ENCODE measurements around the gene CORO1C. TPM values are rescaled to one million over a fixed set of nuclear protein-coding genes. Genes with fewer than 3 reads are reported as not detected.

Gene CORO1C
- total RNA-seq, 1 donor from 2014 or later: 107 TPM

GRCh38 chr12:108615918-108616317, 115.4 kb downstream of the CORO1C start:
- no peak for DNase-seq

GRCh38 chr12:108614639-108615038, 116.7 kb downstream of the CORO1C start:
- DNase-seq: no peak

GRCh38 chr12:108614041-108614440, 117.3 kb downstream of the CORO1C start:
- no peak for DNase-seq

GRCh38 chr12:108613548-108613947, 117.8 kb downstream of the CORO1C start:
- DNase-seq: no peak

- DNase-seq: no peak
Measured at GRCh38 chr12:108612788-108613282, 118.5 kb downstream of the CORO1C start.

GRCh38 chr12:108611884-108612415, 119.4 kb downstream of the CORO1C start:
- DNase-seq: no peak

- DNase-seq: no peak
Measured at GRCh38 chr12:108610856-108611605, 120.3 kb downstream of the CORO1C start.

- DNase-seq: no peak
Measured at GRCh38 chr12:108610336-108610815, 120.9 kb downstream of the CORO1C start.

DNA sequence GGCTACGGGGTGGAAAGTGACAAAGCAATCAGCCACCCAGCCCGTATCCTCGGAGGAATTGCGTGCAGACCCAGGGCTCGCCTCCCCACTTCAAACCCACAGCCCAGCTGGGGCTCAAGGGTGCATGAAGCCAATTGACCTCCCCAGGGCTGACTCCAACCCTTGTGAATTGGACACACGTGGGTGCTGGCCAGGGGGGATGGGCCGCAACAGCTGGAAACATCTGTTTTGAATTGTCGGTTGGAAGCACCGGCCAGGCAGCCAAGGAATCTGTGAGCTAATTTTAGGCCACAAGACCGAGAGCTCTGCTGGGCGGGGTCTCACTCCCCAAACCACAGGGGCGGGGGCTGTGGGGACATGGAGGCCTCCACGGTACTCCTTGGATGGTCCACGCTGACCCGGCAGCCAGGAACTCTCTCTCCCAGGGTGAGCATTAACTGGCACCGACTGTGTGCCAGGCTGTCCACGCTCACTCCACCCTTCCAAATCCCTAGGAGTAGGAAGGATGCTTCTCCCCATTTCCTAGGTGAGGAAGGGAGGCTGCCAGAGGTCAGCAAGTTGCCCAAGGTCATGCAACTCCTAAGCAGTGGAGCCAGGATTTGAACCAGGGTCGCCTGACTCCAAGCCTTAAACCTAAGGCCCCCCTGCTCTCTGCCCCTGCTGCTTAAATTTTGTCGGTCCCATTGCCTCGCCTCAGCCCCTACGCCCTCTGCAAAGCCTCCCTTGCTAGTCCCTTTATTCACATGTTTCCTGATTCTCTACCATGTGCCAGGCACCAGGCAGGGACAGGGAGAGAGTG, 121.6 kb downstream of the CORO1C start:
- peak; percentile 97 for DNase-seq

GRCh38 chr12:108608616-108609015, 122.7 kb downstream of the CORO1C start:
- DNase-seq: no peak

- DNase-seq: no peak
Measured at GRCh38 chr12:108607981-108608600, 123.2 kb downstream of the CORO1C start.

DNA sequence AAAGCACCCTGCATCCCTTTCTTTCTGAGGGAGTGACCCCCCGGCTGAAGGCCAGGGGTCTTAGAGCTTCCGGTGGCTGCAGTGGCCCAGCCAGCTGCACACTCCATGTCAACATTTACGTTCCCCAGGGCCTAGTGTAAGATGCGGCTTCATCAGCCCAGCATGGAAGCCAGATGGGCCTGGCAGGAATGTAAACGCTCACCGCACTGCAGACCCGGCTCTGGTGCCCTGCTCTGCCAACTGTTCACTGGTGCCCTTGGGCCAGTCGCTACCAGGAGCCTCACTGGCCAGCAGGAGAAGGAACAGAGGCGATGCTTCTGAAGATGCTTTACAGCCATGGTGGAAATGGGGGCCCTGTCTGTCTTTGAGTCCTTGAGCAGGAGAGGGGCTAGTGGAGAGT, 124.8 kb downstream of the CORO1C start:
- no peak for DNase-seq

GRCh38 chr12:108605690-108606406, 125.5 kb downstream of the CORO1C start:
- no peak for DNase-seq

DNA sequence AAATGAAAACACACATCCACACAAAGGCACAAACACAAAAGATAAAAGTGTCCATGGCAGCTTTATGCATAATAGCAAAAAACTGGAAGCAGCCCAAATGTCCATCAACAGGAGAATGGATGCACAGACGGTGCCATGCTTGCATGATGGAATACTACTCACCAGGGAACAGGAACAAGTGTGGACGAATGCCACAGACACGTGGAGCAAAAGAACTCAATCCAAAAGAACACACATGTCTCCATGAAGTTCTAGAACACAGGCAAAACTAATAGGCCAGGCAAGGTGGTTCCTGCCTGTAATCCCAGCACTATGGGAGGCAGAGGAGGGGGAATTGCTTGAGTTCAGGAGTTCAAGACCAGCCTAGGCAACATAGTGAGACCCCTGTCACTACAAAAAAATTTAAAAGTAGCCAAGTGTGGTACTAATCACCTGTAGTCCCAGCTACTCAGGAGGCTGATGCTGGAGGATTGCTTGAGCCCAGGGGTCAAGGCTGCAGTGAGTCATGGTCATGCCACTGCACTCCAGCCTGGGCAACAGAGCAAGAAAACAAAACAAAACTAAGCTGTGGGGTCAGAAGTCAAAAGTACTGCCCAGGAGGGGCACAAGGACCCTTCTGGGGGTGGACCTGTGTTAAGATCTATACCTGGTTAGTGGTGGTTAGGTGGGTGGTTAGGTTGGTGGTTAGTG, 126.2 kb downstream of the CORO1C start:
- DNase-seq: no peak

DNA sequence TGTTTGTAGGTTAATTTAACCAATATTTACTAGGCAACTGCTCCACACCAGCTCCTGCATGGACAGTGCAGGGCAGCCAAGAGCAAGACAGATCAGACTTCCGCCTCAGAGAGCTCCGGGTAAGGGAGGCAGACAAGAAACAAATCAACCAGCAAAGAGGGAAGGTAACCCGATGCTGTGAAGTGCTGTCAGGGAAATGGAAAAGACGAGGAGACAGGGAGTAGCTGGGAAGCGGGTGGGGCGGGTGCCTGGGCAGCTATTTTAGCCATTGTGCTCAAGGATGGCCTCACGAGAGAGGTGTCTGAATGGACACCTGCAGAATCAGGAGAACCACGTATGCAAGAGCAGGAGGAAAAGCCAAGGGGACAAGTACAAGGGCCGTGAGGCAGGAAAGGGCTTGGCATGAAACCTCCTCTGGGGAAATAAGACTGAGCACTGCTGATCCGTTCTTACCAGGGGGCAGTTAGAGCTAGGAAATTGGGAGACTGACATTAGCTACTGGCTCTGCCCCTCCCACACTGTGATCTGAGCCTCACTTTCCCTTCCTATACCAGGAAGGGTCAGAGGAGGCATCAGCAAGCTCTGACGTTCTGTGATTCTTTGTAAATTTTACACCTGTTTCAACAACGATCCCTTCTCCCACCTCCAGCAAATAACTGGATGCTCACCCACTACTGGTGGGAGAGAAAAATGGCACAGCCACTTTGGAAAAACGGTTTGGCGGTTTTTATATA, 126.9 kb downstream of the CORO1C start:
- no peak for DNase-seq

DNA sequence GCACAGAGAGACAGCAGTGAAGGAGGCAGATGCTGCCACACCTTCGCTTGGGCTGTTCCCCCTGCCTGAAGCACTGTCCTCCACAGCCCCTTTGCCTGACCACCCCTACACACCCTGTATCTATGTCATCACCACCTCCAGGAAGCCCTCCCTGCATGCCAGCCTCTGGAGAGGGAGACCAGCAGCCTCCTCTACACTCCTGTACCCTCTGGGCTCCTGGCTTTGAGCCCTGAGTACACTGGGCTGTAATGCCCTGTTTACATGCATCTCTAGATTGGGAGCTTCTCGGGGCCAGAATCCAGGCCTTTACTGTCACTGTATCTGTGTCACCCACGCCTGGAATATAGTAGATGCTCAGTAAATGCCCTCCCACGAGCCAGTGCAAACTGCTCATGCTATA, 127.6 kb downstream of the CORO1C start:
- DNase-seq: no peak

GRCh38 chr12:108602976-108603704, 128.2 kb downstream of the CORO1C start:
- no peak for DNase-seq

- DNase-seq: no peak
Measured at GRCh38 chr12:108602209-108602705, 129.1 kb downstream of the CORO1C start.

DNA sequence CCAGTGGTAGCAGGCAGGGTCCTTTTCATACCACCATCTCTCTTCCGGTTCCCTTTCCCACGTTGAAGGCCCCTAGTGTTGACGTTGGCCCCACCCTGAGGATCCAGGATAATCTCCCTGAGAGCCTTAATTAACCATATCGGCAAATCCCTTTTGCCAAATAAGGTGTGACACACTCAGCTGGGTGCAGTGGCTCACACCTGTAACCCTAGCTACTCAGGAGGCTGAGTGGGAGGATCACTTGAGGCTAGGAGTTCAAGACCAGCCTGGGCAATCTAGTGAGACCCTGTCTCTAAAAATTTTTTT, 130.7 kb downstream of the CORO1C start:
- DNase-seq: no peak
